Neural cell (in vitro differentiated cells): ENCODE measurements around the gene CYP4F8. TPM values are rescaled to one million over a fixed set of nuclear protein-coding genes. Genes with fewer than 3 reads are reported as not detected.

Experiments
- H2AFZ ChIP-seq: fragments of 200-600, 300-800 bp; sonication (generic), shearing (Covaris generic); 2 replicates; pipeline ENCODE4 v1.6.0; 2014; ENCODE audit warnings: low read depth, mild to moderate bottlenecking, antibody characterized with exemption, low read length, moderate library complexity
- H3F3A ChIP-seq: fragments of 200-600 bp; shearing (Covaris generic); 2 replicates; pipeline ENCODE4 v1.6.1; 2016; ENCODE audit warnings: mild to moderate bottlenecking, moderate library complexity, mixed read lengths, antibody characterized with exemption, low read length; ENCODE audit not compliant: insufficient read depth, poor library complexity, severe bottlenecking
- H3K27ac ChIP-seq: fragments of 200-600, 300-800 bp; sonication (generic), shearing (Covaris generic); 2 replicates; pipeline ENCODE4 v1.5.1; 2014; ENCODE audit warnings: mild to moderate bottlenecking, low read length, moderate library complexity
- H3K27me3 ChIP-seq: fragments of 300-800, 200-600 bp; sonication (generic), shearing (Covaris generic); 2 replicates; pipeline ENCODE4 v1.6.0; 2014; ENCODE audit warnings: mild to moderate bottlenecking, low read depth, low read length, moderate library complexity; ENCODE audit not compliant: insufficient read depth
- H3K36me3 ChIP-seq: fragments of 300-800, 200-600 bp; sonication (generic), shearing (Covaris generic); 2 replicates; pipeline ENCODE4 v1.5.1; 2014; ENCODE audit warnings: mild to moderate bottlenecking, antibody characterized with exemption, low read length, moderate library complexity; ENCODE audit not compliant: insufficient read depth
- H3K4me2 ChIP-seq: fragments of 300-800, 200-600 bp; sonication (generic), shearing (Covaris generic); 2 replicates; pipeline ENCODE4 v1.6.0; 2014; ENCODE audit warnings: mild to moderate bottlenecking, low read length
- H3K4me3 ChIP-seq: fragments of 300-800, 200-600 bp; sonication (generic), shearing (Covaris generic); 2 replicates; pipeline ENCODE4 v1.5.1; 2014; ENCODE audit warnings: mild to moderate bottlenecking, low read length, moderate library complexity
- H3K79me2 ChIP-seq: fragments of 200-600 bp; shearing (Covaris generic); replicated peaks from 2 replicates; pipeline ENCODE4 v1.6.0; 2014; ENCODE audit warnings: mild to moderate bottlenecking, low read length, moderate library complexity; ENCODE audit not compliant: insufficient read depth
- H3K9ac ChIP-seq: fragments of 300-800, 200-600 bp; sonication (generic), shearing (Covaris generic); 2 replicates; pipeline ENCODE4 v1.6.1; 2016; ENCODE audit warnings: mild to moderate bottlenecking, low read length, mixed read lengths
- H3K9me2 ChIP-seq: fragments of 200-600 bp; shearing (Covaris generic); 2 replicates; pipeline ENCODE4 v1.6.1; 2016; ENCODE audit warnings: mild to moderate bottlenecking, low read length, mixed read lengths; ENCODE audit not compliant: insufficient read depth
- H3K9me3 ChIP-seq: fragments of 200-600, 300-800 bp; sonication (generic), shearing (Covaris generic); 2 replicates; pipeline ENCODE4 v1.6.1; 2016; ENCODE audit warnings: mild to moderate bottlenecking, mixed run types, low read length, moderate library complexity, mixed read lengths
- H4K20me1 ChIP-seq: fragments of 200-600 bp; shearing (Covaris generic); 2 replicates; pipeline ENCODE4 v1.6.1; 2016; ENCODE audit warnings: mild to moderate bottlenecking, mixed run types; ENCODE audit not compliant: insufficient read depth
- CTCF ChIP-seq: fragments of 450-650 bp; IDR thresholded peaks from 2 replicates; pipeline ENCODE4 v1.5.1; 2014; ENCODE audit warnings: antibody characterized with exemption, mild to moderate bottlenecking, moderate library complexity; ENCODE audit not compliant: poor library complexity, severe bottlenecking
- EP300 ChIP-seq: fragments of 450-650 bp; conservative IDR thresholded peaks from 2 replicates; pipeline ENCODE4 v1.6.1; 2014; ENCODE audit warnings: antibody characterized with exemption, mild to moderate bottlenecking, moderate library complexity; ENCODE audit not compliant: poor library complexity, severe bottlenecking
- EZH2 ChIP-seq: fragments of 200-600, 300-800 bp; shearing (Covaris generic), sonication (generic); IDR thresholded peaks from 2 replicates; pipeline ENCODE4 v1.6.1; 2014; ENCODE audit warnings: antibody characterized with exemption, low read length, borderline replicate concordance, mild to moderate bottlenecking; ENCODE audit not compliant: insufficient read depth, poor library complexity, severe bottlenecking
- MXI1 ChIP-seq: fragments of 450-650 bp; conservative IDR thresholded peaks from 2 replicates; pipeline ENCODE4 v1.6.1; 2014; ENCODE audit warnings: antibody characterized with exemption, mild to moderate bottlenecking; ENCODE audit not compliant: poor library complexity, severe bottlenecking
- POLR2AphosphoS5 ChIP-seq: IDR thresholded peaks from 2 replicates; pipeline ENCODE4 v1.6.1; 2012
- RAD21 ChIP-seq: fragments of 450-650 bp; conservative IDR thresholded peaks from 2 replicates; pipeline ENCODE4 v1.6.1; 2014; ENCODE audit warnings: antibody characterized with exemption, mild to moderate bottlenecking, moderate library complexity
- REST ChIP-seq: IDR thresholded peaks from 2 replicates; pipeline ENCODE4 v1.6.1; 2012; ENCODE audit warnings: borderline replicate concordance
- SMC3 ChIP-seq: fragments of 450-650 bp; conservative IDR thresholded peaks from 2 replicates; pipeline ENCODE4 v1.6.1; 2014; ENCODE audit warnings: antibody characterized with exemption, mild to moderate bottlenecking, moderate library complexity; ENCODE audit not compliant: poor library complexity
- TAF1 ChIP-seq: IDR thresholded peaks from 2 replicates; pipeline ENCODE4 v1.6.1; 2012; ENCODE audit warnings: low read depth
- polyA plus RNA-seq: library from polyadenylated mRNA; depleted of rRNA; stranded (reverse); fragments of >200 nt; gene quantifications from 2 replicates; pipeline ENCODE4 v1.2.3, GENCODE V29; 2014

Gene CYP4F8
- polyA plus RNA-seq, 1 donor from 2014 or later = not detected

- Histone ChIP-seq H3K9ac (no peak overlapping the region), H3K27ac (no peak overlapping the region), H2AFZ (no peak overlapping the region), H3K36me3 (no peaks in the 10 kb centered on the region), H3K79me2 (no peaks in the 10 kb centered on the region), H3K4me3 (no peak overlapping the region), H4K20me1 (no peaks in the 10 kb centered on the region), H3F3A (no peaks in the 10 kb centered on the region), H3K27me3 (no peaks in the 10 kb centered on the region), H3K9me2 (no peaks in the 10 kb centered on the region), H3K4me2 (no peak overlapping the region), H3K9me3 (no peaks in the 10 kb centered on the region)
- TF ChIP-seq REST (no peak), MXI1 (no peak), TAF1 (no peak), EZH2 (no peak), SMC3 (no peak), RAD21 (no peak), EP300 (no peak), CTCF (no peak), POLR2AphosphoS5 (no peak)
These were observed 508 bp downstream of the CYP4F8 start for GRCh38 chr19:15615526-15615925.

- Histone ChIP-seq H3K79me2 (no peaks in the 10 kb centered on the region), H3K4me2 (no peak overlapping the region), H3K27me3 (no peaks in the 10 kb centered on the region), H3K9ac (no peak overlapping the region), H4K20me1 (no peaks in the 10 kb centered on the region), H3K27ac (no peak overlapping the region), H3K9me2 (no peaks in the 10 kb centered on the region), H3K4me3 (no peak overlapping the region), H3K9me3 (no peaks in the 10 kb centered on the region), H3K36me3 (no peaks in the 10 kb centered on the region), H2AFZ (no peak overlapping the region), H3F3A (no peaks in the 10 kb centered on the region)
- TF ChIP-seq TAF1 = no peak
- TF ChIP-seq POLR2AphosphoS5 = no peak
- no peak for TF ChIP-seq SMC3
- no peak for TF ChIP-seq EP300
- TF ChIP-seq RAD21 = no peak
- no peak for TF ChIP-seq CTCF
- no peak for TF ChIP-seq EZH2
- no peak for TF ChIP-seq REST
- no peak for TF ChIP-seq MXI1
These were observed 1.2 kb downstream of the CYP4F8 start for GRCh38 chr19:15616183-15616582.
